Mucosa of stomach (tissue), 1 donor: ENCODE measurements around the gene EPHB6.

Experiments
- H3K27me3 ChIP-seq: one replicate; pipeline ENCODE4 v1.7.0; 2013; ENCODE audit warnings: mild to moderate bottlenecking, low read length; ENCODE audit not compliant: control insufficient read depth, insufficient read depth
- H3K36me3 ChIP-seq: one replicate; pipeline ENCODE4 v1.7.0; 2013; ENCODE audit warnings: low read length; ENCODE audit not compliant: control insufficient read depth, insufficient read depth
- H3K4me1 ChIP-seq: one replicate; pipeline ENCODE4 v1.7.0; 2013; ENCODE audit warnings: mild to moderate bottlenecking, low read length; ENCODE audit not compliant: control insufficient read depth, insufficient read depth
- H3K4me3 ChIP-seq: one replicate; pipeline ENCODE4 v1.7.0; 2013; ENCODE audit warnings: low read length
- H3K9ac ChIP-seq: one replicate; pipeline ENCODE4 v1.7.0; 2013; ENCODE audit warnings: mild to moderate bottlenecking, low read length, moderate library complexity
- H3K9me3 ChIP-seq: one replicate; pipeline ENCODE4 v1.7.0; 2013; ENCODE audit warnings: mild to moderate bottlenecking, low read length, moderate library complexity; ENCODE audit not compliant: control insufficient read depth
- donor health status: Pancreatic carcinoma.

Gene EPHB6

GRCh38 chr7:142854372-142855113 lies at the start of gene EPHB6:
Gene EPHB6, plus strand, starts transcription at chr7:142855076. Its CDS starts 8,152 bp downstream, at chr7:142863228.
- Histone ChIP-seq H3K27me3 (peaks cover 14% of the 10 kb centered on the region), H3K4me1 (peaks cover 12% of the 10 kb centered on the region), H3K36me3 (no peaks in the 10 kb centered on the region), H3K9ac (peak within 1 kb of the TSS; percentile 75), H3K4me3 (peak within 1 kb of the TSS; percentile 85), H3K9me3 (no peaks in the 10 kb centered on the region)

- Histone ChIP-seq H3K27me3 (peaks cover 18% of the 10 kb centered on the region), H3K9ac (no peak overlapping the region), H3K36me3 (no peaks in the 10 kb centered on the region), H3K9me3 (no peaks in the 10 kb centered on the region), H3K4me3 (no peak overlapping the region), H3K4me1 (no peaks in the 10 kb centered on the region)
These were observed 49.4 kb upstream of the EPHB6 start for GRCh38 chr7:142805350-142806021.

GRCh38 chr7:142806022-142806356 lies 48.9 kb upstream of the EPHB6 start:
- Histone ChIP-seq H3K36me3 (no peaks in the 10 kb centered on the region), H3K27me3 (peaks cover 18% of the 10 kb centered on the region), H3K4me1 (no peaks in the 10 kb centered on the region), H3K9me3 (no peaks in the 10 kb centered on the region), H3K9ac (no peak overlapping the region), H3K4me3 (no peak overlapping the region)

- Histone ChIP-seq H3K9ac (no peak overlapping the region), H3K9me3 (no peaks in the 10 kb centered on the region), H3K4me1 (no peaks in the 10 kb centered on the region), H3K27me3 (peaks cover 18% of the 10 kb centered on the region), H3K4me3 (no peak overlapping the region), H3K36me3 (no peaks in the 10 kb centered on the region)
These were observed 47.9 kb upstream of the EPHB6 start for GRCh38 chr7:142806957-142807356.

- Histone ChIP-seq H3K36me3 (no peaks in the 10 kb centered on the region), H3K9me3 (no peaks in the 10 kb centered on the region), H3K9ac (no peak overlapping the region), H3K4me3 (no peak overlapping the region), H3K27me3 (peaks cover 17% of the 10 kb centered on the region), H3K4me1 (peaks cover 3% of the 10 kb centered on the region)
These were observed 46.9 kb upstream of the EPHB6 start for GRCh38 chr7:142807855-142808460.

- Histone ChIP-seq H3K36me3 (no peaks in the 10 kb centered on the region), H3K4me1 (peaks cover 7% of the 10 kb centered on the region), H3K9me3 (no peaks in the 10 kb centered on the region), H3K9ac (no peak overlapping the region), H3K27me3 (peaks cover 17% of the 10 kb centered on the region), H3K4me3 (no peak overlapping the region)
These were observed 46.4 kb upstream of the EPHB6 start for GRCh38 chr7:142808461-142808801.

GRCh38 chr7:142808802-142809583 lies 45.9 kb upstream of the EPHB6 start:
- no peaks in the 10 kb centered on the region for H3K36me3 ChIP-seq
- H3K9me3 ChIP-seq = no peaks in the 10 kb centered on the region
- peaks cover 11% of the 10 kb centered on the region for H3K4me1 ChIP-seq
- H3K9ac ChIP-seq = no peak overlapping the region
- H3K27me3 ChIP-seq = peaks cover 17% of the 10 kb centered on the region
- no peak overlapping the region for H3K4me3 ChIP-seq

GRCh38 chr7:142809671-142810070 lies 45.2 kb upstream of the EPHB6 start:
- Histone ChIP-seq H3K9me3 (no peaks in the 10 kb centered on the region), H3K4me1 (peaks cover 11% of the 10 kb centered on the region), H3K27me3 (peaks cover 17% of the 10 kb centered on the region), H3K36me3 (no peaks in the 10 kb centered on the region), H3K9ac (no peak overlapping the region), H3K4me3 (no peak overlapping the region)

- peaks cover 22% of the 10 kb centered on the region for H3K27me3 ChIP-seq
- H3K9ac ChIP-seq = no peak overlapping the region
- H3K36me3 ChIP-seq = no peaks in the 10 kb centered on the region
- no peaks in the 10 kb centered on the region for H3K9me3 ChIP-seq
- H3K4me1 ChIP-seq = peaks cover 11% of the 10 kb centered on the region
- no peak overlapping the region for H3K4me3 ChIP-seq
These were observed 43.6 kb upstream of the EPHB6 start for GRCh38 chr7:142811154-142811737.

GRCh38 chr7:142812437-142813215 lies 42.2 kb upstream of the EPHB6 start:
- peaks cover 11% of the 10 kb centered on the region for H3K4me1 ChIP-seq
- H3K4me3 ChIP-seq = no peak overlapping the region
- no peaks in the 10 kb centered on the region for H3K9me3 ChIP-seq
- H3K27me3 ChIP-seq = peaks cover 25% of the 10 kb centered on the region
- H3K36me3 ChIP-seq = no peaks in the 10 kb centered on the region
- H3K9ac ChIP-seq = no peak overlapping the region

GRCh38 chr7:142813226-142813625 lies 41.6 kb upstream of the EPHB6 start:
- H3K4me1 ChIP-seq = peaks cover 11% of the 10 kb centered on the region
- H3K27me3 ChIP-seq = peaks cover 25% of the 10 kb centered on the region
- no peak overlapping the region for H3K9ac ChIP-seq
- H3K36me3 ChIP-seq = no peaks in the 10 kb centered on the region
- no peaks in the 10 kb centered on the region for H3K9me3 ChIP-seq
- no peak overlapping the region for H3K4me3 ChIP-seq
